Activated CD8-positive, alpha-beta T cell treated with anti-CD3 and anti-CD28 coated beads for 36 hours (primary cell): ENCODE results near the gene ACOT12. TPM values are rescaled to one million over a fixed set of nuclear protein-coding genes. Genes with fewer than 3 reads are reported as not detected.
"Not testable (repeated sequence)": the region's sequence is repeated elsewhere in the genome, so short reads cannot be mapped to it uniquely, and the experiment has no call there.

Source experiments
- ATAC-seq: fragments of 200-7000 bp; cut with Tn5 transposase; one replicate; pipeline ENCODE4 v1.10.0; 2021; ENCODE audit warnings: mild to moderate bottlenecking, moderate library complexity
- CTCF ChIA-PET: fragments of 350-600 bp; sonication (Branson Sonifier 250); formaldehyde crosslinking; loops from one replicate; lab custom pipeline; 2021; ENCODE audit warnings: antibody characterized with exemption; lab: Charles Lee
- POLR2A ChIA-PET: fragments of 350-600 bp; sonication (Branson Sonifier 250); formaldehyde crosslinking; loops from one replicate; lab custom pipeline; 2021; ENCODE audit warnings: antibody characterized with exemption; lab: Charles Lee
- DNase-seq: peaks from one replicate; pipeline ENCODE4 v3.0.0-alpha.2; 2020
- H3K27ac Mint-ChIP-seq: one replicate; pipeline ENCODE4 v1.8.0; 2021; ENCODE audit warnings: mild to moderate bottlenecking, mixed read lengths
- H3K27me3 Mint-ChIP-seq: one replicate; pipeline ENCODE4 v1.8.0; 2021; ENCODE audit warnings: mixed read lengths
- H3K36me3 Mint-ChIP-seq: one replicate; pipeline ENCODE4 v1.8.0; 2021; ENCODE audit warnings: low read depth, mixed read lengths
- H3K4me1 Mint-ChIP-seq: one replicate; pipeline ENCODE4 v1.8.0; 2021; ENCODE audit warnings: low read depth, mixed read lengths
- H3K4me3 Mint-ChIP-seq: one replicate; pipeline ENCODE4 v1.8.0; 2021; ENCODE audit warnings: mild to moderate bottlenecking, moderate library complexity, mixed read lengths
- H3K9me3 Mint-ChIP-seq: one replicate; pipeline ENCODE4 v1.8.0; 2021; ENCODE audit warnings: mixed read lengths
- CTCF ChIP-seq: fragments of 200-600 bp; IDR thresholded peaks from one replicate; pipeline ENCODE4 v1.8.0; 2022; ENCODE audit warnings: antibody characterized with exemption, mild to moderate bottlenecking
- intact Hi-C: fragments of 100-400 bp; cut with micrococcal nuclease; formaldehyde crosslinking; loops from one replicate; pipeline ENCODE4 v1.10.0; 2022
- total RNA-seq, 2 experiments: library from RNA; stranded (reverse); gene quantifications; one replicate each; pipeline ENCODE4 v1.2.3, GENCODE V29; 2021

Gene ACOT12
- total RNA-seq, 2 experiments from 2014 or later, result not detected

- H3K9me3 Mint-ChIP-seq, result no peaks in the 10 kb centered on the region
- no peaks in the 10 kb centered on the region for H3K27me3 Mint-ChIP-seq
- no peak for TF ChIP-seq CTCF
- no peak overlapping the region for H3K27ac Mint-ChIP-seq
- no peaks in the 10 kb centered on the region for H3K4me1 Mint-ChIP-seq
- intact Hi-C loops, result no loop called here
- no peak overlapping the region for H3K4me3 Mint-ChIP-seq
- ChIA-PET POLR2A (no interaction called here), CTCF (no interaction called here)
- H3K36me3 Mint-ChIP-seq, result no peaks in the 10 kb centered on the region
- DNase-seq, result no peak
- no peak for ATAC-seq
These were observed 49.2 kb downstream of the ACOT12 start for GRCh38 chr5:81344736-81345135.

- H3K9me3 Mint-ChIP-seq, ATAC-seq, H3K27me3 Mint-ChIP-seq, H3K36me3 Mint-ChIP-seq, H3K27ac Mint-ChIP-seq, intact Hi-C loops, H3K4me1 Mint-ChIP-seq, POLR2A ChIA-PET, DNase-seq, H3K4me3 Mint-ChIP-seq: not testable (repeated sequence)
- CTCF ChIA-PET, result interaction anchor here (1.8 kb wide), 1 partner anchor 19 kb away, joined by 3 read pairs; no protein-coding TSS in a partner anchor
These were observed 55.7 kb downstream of the ACOT12 start for GRCh38 chr5:81338213-81338612.

GRCh38 chr5:81337803-81338202 lies 56.1 kb downstream of the ACOT12 start:
- ATAC-seq (no peak), DNase-seq (no peak)
- no peak for TF ChIP-seq CTCF
- H3K9me3 Mint-ChIP-seq, result no peaks in the 10 kb centered on the region
- H3K36me3 Mint-ChIP-seq, result no peaks in the 10 kb centered on the region
- ChIA-PET CTCF (interaction anchor here (1.3 to 1.8 kb wide), 2 partner anchors 19 to 32 kb away, joined by 3 read pairs; no protein-coding TSS in a partner anchor), POLR2A (interaction anchor here (0.6 kb wide), 1 partner anchor 717 kb away, joined by 4 read pairs; no protein-coding TSS in a partner anchor)
- intact Hi-C loops, result no loop called here
- H3K27me3 Mint-ChIP-seq, result no peaks in the 10 kb centered on the region
- no peak overlapping the region for H3K27ac Mint-ChIP-seq
- no peak overlapping the region for H3K4me3 Mint-ChIP-seq
- H3K4me1 Mint-ChIP-seq, result peaks cover 2% of the 10 kb centered on the region

- POLR2A ChIA-PET, result no interaction called here
- TF ChIP-seq CTCF, result no peak
- no peaks in the 10 kb centered on the region for H3K9me3 Mint-ChIP-seq
- H3K27me3 Mint-ChIP-seq, result no peaks in the 10 kb centered on the region
- H3K27ac Mint-ChIP-seq, result no peak overlapping the region
- H3K4me3 Mint-ChIP-seq, result no peak overlapping the region
- intact Hi-C loops, result no loop called here
- no peak for ATAC-seq
- peaks cover 2% of the 10 kb centered on the region for H3K4me1 Mint-ChIP-seq
- H3K36me3 Mint-ChIP-seq, result no peaks in the 10 kb centered on the region
- no peak for DNase-seq
- CTCF ChIA-PET, result interaction anchor here (1.3 to 1.4 kb wide), 2 partner anchors 33 to 37 kb away, joined by 3 read pairs; no protein-coding TSS in a partner anchor
These were observed 57.4 kb downstream of the ACOT12 start for GRCh38 chr5:81336556-81336955.

- H3K9me3 Mint-ChIP-seq, result no peaks in the 10 kb centered on the region
- H3K27ac Mint-ChIP-seq, result no peak overlapping the region
- CTCF ChIA-PET, result no interaction called here
- H3K4me1 Mint-ChIP-seq, result peaks cover 2% of the 10 kb centered on the region
- POLR2A ChIA-PET, result no interaction called here
- no peak for TF ChIP-seq CTCF
- H3K4me3 Mint-ChIP-seq, result no peak overlapping the region
- no peaks in the 10 kb centered on the region for H3K36me3 Mint-ChIP-seq
- H3K27me3 Mint-ChIP-seq, result no peaks in the 10 kb centered on the region
- intact Hi-C loops, result no loop called here
- DNase-seq, result no peak
- ATAC-seq, result no peak
These were observed 58.0 kb downstream of the ACOT12 start for GRCh38 chr5:81335946-81336345.
